Fibroblast of mammary gland (primary cell): ENCODE data around the gene KIF25.

Experiments used
- DNase-seq: peaks from one replicate; pipeline ENCODE4 v3.0.0-alpha.2; 2010; ENCODE audit warnings: low read depth
- H3K4me3 ChIP-seq: 2 replicates; pipeline ENCODE4 v1.5.1; 2011; ENCODE audit warnings: low read depth, mild to moderate bottlenecking, low read length, moderate library complexity; ENCODE audit not compliant: control insufficient read depth
- CTCF ChIP-seq: conservative IDR thresholded peaks from 2 replicates; pipeline ENCODE4 v1.5.1; 2011; ENCODE audit warnings: low read depth, low read length, inconsistent platforms; ENCODE audit not compliant: control insufficient read depth, insufficient read depth

Gene KIF25

DNA sequence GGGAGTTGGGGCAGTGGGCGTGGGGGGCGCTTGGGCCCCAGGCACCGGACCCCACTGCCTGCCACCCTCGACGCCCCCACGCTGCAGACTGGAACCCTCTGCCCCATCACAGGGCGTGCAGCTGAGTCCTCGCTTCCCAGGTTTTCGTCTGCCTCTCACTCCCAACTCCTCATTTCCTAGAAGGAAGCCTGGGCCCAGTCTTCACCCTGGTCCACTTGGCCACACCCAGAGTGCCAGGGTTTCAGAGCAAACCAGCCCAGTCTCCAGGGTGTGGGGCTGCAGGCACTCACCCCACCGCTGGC, 51.2 kb downstream of the KIF25 start:
- no peak for TF ChIP-seq CTCF
- no peak overlapping the region for H3K4me3 ChIP-seq
- DNase-seq, result no peak

- TF ChIP-seq CTCF, result no peak
- DNase-seq, result no peak
- H3K4me3 ChIP-seq, result no peak overlapping the region
These were observed 51.8 kb downstream of the KIF25 start for GRCh38 chr6:168049277-168049676.

- no peak for DNase-seq
- H3K4me3 ChIP-seq, result no peak overlapping the region
- no peak for TF ChIP-seq CTCF
These were observed 52.3 kb downstream of the KIF25 start for GRCh38 chr6:168049706-168050224.

GRCh38 chr6:168050225-168050880, 52.9 kb downstream of the KIF25 start:
- no peak for TF ChIP-seq CTCF
- no peak for DNase-seq
- no peak overlapping the region for H3K4me3 ChIP-seq

DNA sequence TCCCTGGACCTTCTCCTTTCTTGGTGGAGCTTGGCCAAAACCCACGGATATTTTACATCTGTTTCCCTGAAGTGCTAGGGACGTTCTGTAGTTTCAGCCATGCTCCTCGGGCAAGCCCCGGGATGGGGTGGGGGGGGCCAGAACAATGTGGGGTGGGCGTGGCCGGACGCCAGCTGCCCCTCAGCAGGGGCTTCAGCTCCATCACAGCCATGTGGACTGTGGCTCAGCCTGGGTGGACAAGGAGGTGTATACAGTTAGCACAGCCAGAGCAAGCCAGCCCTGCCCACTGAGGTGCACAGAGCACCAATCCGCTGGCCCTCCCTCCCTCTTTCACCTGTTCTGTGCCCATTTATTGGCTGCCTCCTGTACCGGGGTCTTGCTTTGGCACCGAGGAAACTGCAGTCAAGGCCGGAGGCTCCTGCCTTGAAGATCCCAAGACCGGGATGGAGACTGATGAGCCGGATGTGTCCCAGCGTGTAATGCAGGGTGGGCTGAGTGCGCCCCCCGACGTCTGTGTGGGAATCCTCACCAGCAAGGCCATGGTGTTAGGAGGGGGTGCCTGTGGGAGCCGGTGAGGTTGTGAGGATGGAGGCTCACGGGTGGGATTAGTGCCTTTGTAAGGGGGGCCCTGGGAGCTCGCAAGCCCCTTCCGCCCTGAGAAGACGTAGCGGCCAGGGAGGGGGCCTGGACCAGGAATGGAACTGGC, 53.6 kb downstream of the KIF25 start:
- no peak overlapping the region for H3K4me3 ChIP-seq
- TF ChIP-seq CTCF, result peak; percentile 31
- peak; percentile 20 for DNase-seq

GRCh38 chr6:168051648-168052047, 54.2 kb downstream of the KIF25 start:
- no peak overlapping the region for H3K4me3 ChIP-seq
- DNase-seq, result no peak
- no peak for TF ChIP-seq CTCF
